Measurements from ENCODE around the gene FAIM2. TPM values are rescaled to one million over a fixed set of nuclear protein-coding genes. Genes with fewer than 3 reads are reported as not detected.

The FAIM2 gene
- total RNA-seq, 4 donors from 2014 or later = 4.1 to 10.3 (median 7.4) TPM

- intact Hi-C loops (cut with DNase I) = no loop called here
- Histone ChIP-seq H3K27ac (replicated peaks in 1 of 4) (no peak overlapping the region), H3K36me3 (no peaks in the 10 kb centered on the region), H3K27me3 (peaks cover 0 to 22% (median 0%) of the 10 kb centered on the region in 4 donors), H3K4me1 (no peaks in the 10 kb centered on the region), H3K4me3 (no peak overlapping the region), H3K9me3 (no peaks in the 10 kb centered on the region)
- no peak for TF ChIP-seq POLR2AphosphoS5 (IDR thresholded peaks at IDR 0.05)
- WGBS = 71% methylated on average over 3 of the region's 3 CpGs
- no peak for DNase-seq (ENCODE audit: extremely low spot score)
These were observed 10.9 kb downstream of the FAIM2 start for GRCh38 chr12:49892732-49893317.

DNA sequence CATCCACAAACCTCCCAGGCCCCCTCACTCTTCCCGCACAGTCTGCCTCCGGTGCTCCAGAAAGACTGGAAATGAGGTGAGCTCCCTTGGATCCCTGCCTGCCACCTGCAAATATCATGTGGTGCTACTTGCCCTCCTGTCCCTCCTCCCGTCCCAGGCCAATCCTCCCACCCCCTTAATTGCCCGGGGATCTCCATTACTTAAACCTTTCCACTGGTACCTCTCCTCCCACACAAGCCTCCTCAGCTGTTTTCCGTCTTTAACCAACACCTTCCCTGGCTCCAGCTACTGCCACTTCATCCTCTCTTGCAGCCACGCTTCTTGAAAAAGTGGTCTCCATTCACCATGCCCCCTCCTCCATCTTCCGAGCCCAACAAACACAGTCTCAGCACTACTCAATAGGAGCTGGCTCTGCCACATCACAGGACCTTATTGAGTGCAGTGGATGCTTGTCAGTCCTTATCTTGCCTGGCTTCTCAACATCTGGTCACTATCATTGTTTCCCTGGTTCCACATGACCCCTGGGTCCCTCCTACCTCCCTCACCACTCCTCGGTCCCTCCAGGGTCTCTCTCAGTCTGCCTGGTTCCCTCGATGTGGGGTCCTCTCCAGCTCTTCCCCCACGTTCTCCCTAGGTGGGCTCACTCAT lies 11.5 kb downstream of the FAIM2 start:
- intact Hi-C loops (cut with DNase I) = no loop called here
- no peak for DNase-seq (ENCODE audit: extremely low spot score)
- Histone ChIP-seq H3K36me3 (no peaks in the 10 kb centered on the region), H3K4me1 (no peaks in the 10 kb centered on the region), H3K27ac (replicated peaks in 1 of 4) (no peak overlapping the region), H3K9me3 (no peaks in the 10 kb centered on the region), H3K27me3 (peaks cover 0 to 16% (median 0%) of the 10 kb centered on the region in 4 donors), H3K4me3 (no peak overlapping the region)
- 76% methylated on average over 10 of the region's 10 CpGs for WGBS
- TF ChIP-seq POLR2AphosphoS5 (IDR thresholded peaks at IDR 0.05) (no peak), POLR2A (IDR thresholded peaks at IDR 0.05; ENCODE audit: low read depth) (no peak), EP300 (IDR thresholded peaks at IDR 0.05) (no peak)
- TF ChIP-seq, protein P1, sequence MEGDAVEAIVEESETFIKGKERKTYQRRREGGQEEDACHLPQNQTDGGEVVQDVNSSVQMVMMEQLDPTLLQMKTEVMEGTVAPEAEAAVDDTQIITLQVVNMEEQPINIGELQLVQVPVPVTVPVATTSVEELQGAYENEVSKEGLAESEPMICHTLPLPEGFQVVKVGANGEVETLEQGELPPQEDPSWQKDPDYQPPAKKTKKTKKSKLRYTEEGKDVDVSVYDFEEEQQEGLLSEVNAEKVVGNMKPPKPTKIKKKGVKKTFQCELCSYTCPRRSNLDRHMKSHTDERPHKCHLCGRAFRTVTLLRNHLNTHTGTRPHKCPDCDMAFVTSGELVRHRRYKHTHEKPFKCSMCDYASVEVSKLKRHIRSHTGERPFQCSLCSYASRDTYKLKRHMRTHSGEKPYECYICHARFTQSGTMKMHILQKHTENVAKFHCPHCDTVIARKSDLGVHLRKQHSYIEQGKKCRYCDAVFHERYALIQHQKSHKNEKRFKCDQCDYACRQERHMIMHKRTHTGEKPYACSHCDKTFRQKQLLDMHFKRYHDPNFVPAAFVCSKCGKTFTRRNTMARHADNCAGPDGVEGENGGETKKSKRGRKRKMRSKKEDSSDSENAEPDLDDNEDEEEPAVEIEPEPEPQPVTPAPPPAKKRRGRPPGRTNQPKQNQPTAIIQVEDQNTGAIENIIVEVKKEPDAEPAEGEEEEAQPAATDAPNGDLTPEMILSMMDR (IDR thresholded peaks at IDR 0.05) = no peak

DNA sequence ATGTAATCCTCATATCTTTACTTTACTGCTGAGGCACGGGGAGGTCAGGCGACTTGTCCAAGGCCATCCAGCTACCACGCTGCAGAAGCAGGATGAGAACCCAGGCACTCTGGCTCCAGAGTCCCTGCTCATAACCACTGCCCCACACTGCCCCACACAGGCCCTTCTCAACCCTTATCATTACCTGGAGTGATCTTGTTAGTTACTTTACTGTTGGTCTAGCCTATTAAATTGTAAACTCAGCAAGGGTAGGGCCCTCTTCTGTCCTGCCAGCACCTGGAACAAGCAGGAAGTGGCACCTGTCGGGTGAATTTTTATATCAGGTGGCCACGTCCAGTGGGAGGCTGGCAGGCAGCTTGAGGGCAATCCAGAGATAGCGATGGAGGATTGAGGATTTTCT lies 12.2 kb downstream of the FAIM2 start:
- WGBS = 87% methylated on average over 6 of the region's 6 CpGs
- DNase-seq (ENCODE audit: extremely low spot score) = no peak

GRCh38 chr12:49891012-49891411 lies 12.7 kb downstream of the FAIM2 start:
- Histone ChIP-seq H3K27me3 (peaks cover 0 to 22% (median 0%) of the 10 kb centered on the region in 4 donors), H3K36me3 (no peaks in the 10 kb centered on the region), H3K27ac (replicated peaks in 1 of 4) (no peak overlapping the region), H3K9me3 (no peaks in the 10 kb centered on the region), H3K4me3 (no peak overlapping the region), H3K4me1 (no peaks in the 10 kb centered on the region)
- WGBS = 86% methylated on average over 2 of the region's 2 CpGs
- intact Hi-C loops (cut with DNase I) = no loop called here
- TF ChIP-seq, protein P1 (IDR thresholded peaks at IDR 0.05) = no peak
- TF ChIP-seq EP300 (IDR thresholded peaks at IDR 0.05) (no peak), POLR2AphosphoS5 (IDR thresholded peaks at IDR 0.05) (no peak), POLR2A (IDR thresholded peaks at IDR 0.05; ENCODE audit: low read depth) (no peak)
- DNase-seq (ENCODE audit: extremely low spot score) = no peak

More for the DNA sequence above, 12.2 kb downstream of the FAIM2 start:
- intact Hi-C loops (cut with DNase I) = no loop called here
- Histone ChIP-seq H3K36me3 (no peaks in the 10 kb centered on the region), H3K27me3 (peaks cover 0 to 17% (median 0%) of the 10 kb centered on the region in 4 donors), H3K4me1 (no peaks in the 10 kb centered on the region), H3K27ac (replicated peaks in 1 of 4) (no peak overlapping the region), H3K4me3 (no peak overlapping the region), H3K9me3 (no peaks in the 10 kb centered on the region)
- TF ChIP-seq, protein P1 (IDR thresholded peaks at IDR 0.05) = no peak
- TF ChIP-seq POLR2AphosphoS5 (IDR thresholded peaks at IDR 0.05) = no peak

DNA sequence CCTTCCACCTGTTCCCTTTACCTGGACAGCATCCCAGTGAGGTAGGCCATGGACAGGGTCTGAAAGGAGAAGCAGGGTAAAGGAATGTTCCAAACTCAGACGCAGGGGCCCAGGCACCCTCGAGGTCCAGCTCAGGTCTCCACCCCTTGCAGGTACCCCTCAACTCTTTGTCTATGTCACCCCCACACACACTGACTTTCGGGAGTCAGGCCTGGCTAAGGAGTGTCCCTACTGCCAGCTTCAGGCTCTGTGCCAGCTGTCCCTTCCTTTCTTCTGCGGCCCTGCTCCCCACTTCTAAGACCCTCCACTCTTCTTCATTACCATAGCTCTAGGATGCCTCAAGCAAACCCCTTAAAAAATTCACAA lies 13.6 kb downstream of the FAIM2 start:
- H3K4me3 ChIP-seq = no peak overlapping the region
- no peaks in the 10 kb centered on the region for H3K36me3 ChIP-seq
- H3K27ac ChIP-seq (replicated peaks in 1 of 4) = no peak overlapping the region
- H3K27me3 ChIP-seq = peaks cover 0 to 29% (median 0%) of the 10 kb centered on the region in 4 donors
- H3K4me1 ChIP-seq = no peaks in the 10 kb centered on the region
- intact Hi-C loops (cut with DNase I) = no loop called here
- H3K9me3 ChIP-seq = no peaks in the 10 kb centered on the region
- DNase-seq (ENCODE audit: extremely low spot score) = no peak
- WGBS = 87% methylated on average over 4 of the region's 4 CpGs
- no peak for TF ChIP-seq POLR2A (IDR thresholded peaks at IDR 0.05; ENCODE audit: low read depth)
- no peak for TF ChIP-seq POLR2AphosphoS5 (IDR thresholded peaks at IDR 0.05)
- TF ChIP-seq, protein P1 (IDR thresholded peaks at IDR 0.05) = no peak
- no peak for TF ChIP-seq EP300 (IDR thresholded peaks at IDR 0.05)

Measured in esophagus muscularis mucosa (tissue), 4 donors.